SK-N-SH (cell line): ENCODE data around the gene PPP1R27.

Experiments
- CHD2 ChIP-seq: fragments of 150-350 bp; IDR thresholded peaks from 2 replicates; pipeline ENCODE4 v1.6.1; 2018; ENCODE audit warnings: low read length; ENCODE audit not compliant: partially characterized antibody
- EP300 ChIP-seq, 2 experiments: IDR thresholded peaks; 2 replicates each; pipeline versions ENCODE4 v1.4.0 to v1.6.1; 2012; ENCODE audit warnings: borderline replicate concordance in 1 of 2, low read depth in 1 of 2, low read length in 1 of 2
- EZH2phosphoT487 ChIP-seq: fragments of 200-600 bp; sonication (generic); IDR thresholded peaks from 2 replicates; pipeline ENCODE4 v1.6.1; 2017; ENCODE audit warnings: low read depth, mixed run types, mild to moderate bottlenecking, antibody characterized with exemption, moderate library complexity, borderline replicate concordance
- FOXM1 ChIP-seq: IDR thresholded peaks from 2 replicates; pipeline ENCODE4 v1.4.0; 2012; ENCODE audit warnings: low read depth, mild to moderate bottlenecking
- GABPA ChIP-seq: IDR thresholded peaks from 2 replicates; pipeline ENCODE4 v1.4.0; 2012; ENCODE audit warnings: low read depth, mild to moderate bottlenecking
- GATA2 ChIP-seq: sonication (generic); formaldehyde crosslinking; IDR thresholded peaks from 2 replicates; pipeline ENCODE4 v1.5.0; 2020; ENCODE audit warnings: mild to moderate bottlenecking, missing genetic modification reagents
- JUND ChIP-seq: IDR thresholded peaks from 2 replicates; pipeline ENCODE4 v1.4.0; 2012
- POLR2AphosphoS5 ChIP-seq: IDR thresholded peaks from 2 replicates; pipeline ENCODE4 v1.6.1; 2012; ENCODE audit warnings: low read depth, low read length
- RAD21 ChIP-seq: IDR thresholded peaks from 2 replicates; pipeline ENCODE4 v1.6.1; 2012; ENCODE audit warnings: mild to moderate bottlenecking, low read length
- SIN3A ChIP-seq: IDR thresholded peaks from 2 replicates; pipeline ENCODE4 v1.6.1; 2012; ENCODE audit warnings: low read depth, mild to moderate bottlenecking, low read length, moderate library complexity, borderline replicate concordance
- TAF1 ChIP-seq: IDR thresholded peaks from 2 replicates; pipeline ENCODE4 v1.6.1; 2012; ENCODE audit warnings: low read depth, mild to moderate bottlenecking, low read length, moderate library complexity, borderline replicate concordance
- YY1 ChIP-seq: IDR thresholded peaks from 2 replicates; pipeline ENCODE4 v1.4.0; 2012; ENCODE audit warnings: low read depth, mild to moderate bottlenecking
- TF ChIP-seq, protein P1 (sequence below): IDR thresholded peaks from 2 replicates; pipeline ENCODE4 v1.4.0; 2012; ENCODE audit warnings: low read depth
- TF ChIP-seq, protein P2 (sequence below): fragments of 200-600 bp; sonication (generic); IDR thresholded peaks from 2 replicates; pipeline ENCODE4 v1.6.1; 2017; ENCODE audit warnings: antibody characterized with exemption, mild to moderate bottlenecking, moderate library complexity

DNA sequence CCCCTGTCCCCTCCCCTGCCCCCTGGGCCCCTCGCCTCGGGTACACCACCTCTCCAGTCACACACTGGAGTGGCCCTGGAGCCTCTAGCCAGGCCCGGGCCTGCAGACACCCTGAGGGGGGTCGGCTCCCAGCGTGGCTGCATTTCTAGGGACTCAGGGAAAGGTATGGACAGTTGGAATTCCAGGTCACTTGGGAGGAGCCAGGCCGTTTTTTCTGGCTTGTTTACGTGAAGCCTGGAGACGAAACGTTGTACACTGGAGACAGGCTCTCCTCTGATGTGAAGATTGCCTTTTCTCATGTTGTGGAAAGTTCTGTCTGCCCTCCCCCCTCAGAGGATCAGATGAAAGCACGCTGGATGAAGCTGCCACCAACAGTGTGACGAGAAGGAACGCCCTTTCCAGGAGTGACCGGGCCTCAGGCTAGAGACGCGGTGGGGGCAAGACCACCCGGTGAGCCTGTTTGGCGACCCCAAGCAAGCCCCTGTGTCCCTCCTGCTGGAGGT, 4.0 kb upstream of the PPP1R27 start:
- TF ChIP-seq, protein P1, sequence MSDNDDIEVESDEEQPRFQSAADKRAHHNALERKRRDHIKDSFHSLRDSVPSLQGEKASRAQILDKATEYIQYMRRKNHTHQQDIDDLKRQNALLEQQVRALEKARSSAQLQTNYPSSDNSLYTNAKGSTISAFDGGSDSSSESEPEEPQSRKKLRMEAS: no peak
- TF ChIP-seq, protein P2, sequence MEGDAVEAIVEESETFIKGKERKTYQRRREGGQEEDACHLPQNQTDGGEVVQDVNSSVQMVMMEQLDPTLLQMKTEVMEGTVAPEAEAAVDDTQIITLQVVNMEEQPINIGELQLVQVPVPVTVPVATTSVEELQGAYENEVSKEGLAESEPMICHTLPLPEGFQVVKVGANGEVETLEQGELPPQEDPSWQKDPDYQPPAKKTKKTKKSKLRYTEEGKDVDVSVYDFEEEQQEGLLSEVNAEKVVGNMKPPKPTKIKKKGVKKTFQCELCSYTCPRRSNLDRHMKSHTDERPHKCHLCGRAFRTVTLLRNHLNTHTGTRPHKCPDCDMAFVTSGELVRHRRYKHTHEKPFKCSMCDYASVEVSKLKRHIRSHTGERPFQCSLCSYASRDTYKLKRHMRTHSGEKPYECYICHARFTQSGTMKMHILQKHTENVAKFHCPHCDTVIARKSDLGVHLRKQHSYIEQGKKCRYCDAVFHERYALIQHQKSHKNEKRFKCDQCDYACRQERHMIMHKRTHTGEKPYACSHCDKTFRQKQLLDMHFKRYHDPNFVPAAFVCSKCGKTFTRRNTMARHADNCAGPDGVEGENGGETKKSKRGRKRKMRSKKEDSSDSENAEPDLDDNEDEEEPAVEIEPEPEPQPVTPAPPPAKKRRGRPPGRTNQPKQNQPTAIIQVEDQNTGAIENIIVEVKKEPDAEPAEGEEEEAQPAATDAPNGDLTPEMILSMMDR: no peak
- TF ChIP-seq FOXM1 (no peak), EP300 (IDR thresholded peaks at IDR 0.05; ENCODE audit: borderline replicate concordance in 1 of 2, low read depth in 1 of 2, low read length in 1 of 2) (no peak), YY1 (no peak), RAD21 (no peak), GATA2 (CRISPR knock-in tag) (no peak), SIN3A (no peak), POLR2AphosphoS5 (no peak), CHD2 (no peak), TAF1 (no peak), EZH2phosphoT487 (no peak), GABPA (no peak), JUND (no peak)
